NCI-H345 (cell line): ENCODE results near the gene CCIN.

ENCODE experiments used
- DNase-seq: peaks from one replicate; lab custom pipeline; 2025; lab: John Stamatoyannopoulos, UW

The CCIN gene

DNA sequence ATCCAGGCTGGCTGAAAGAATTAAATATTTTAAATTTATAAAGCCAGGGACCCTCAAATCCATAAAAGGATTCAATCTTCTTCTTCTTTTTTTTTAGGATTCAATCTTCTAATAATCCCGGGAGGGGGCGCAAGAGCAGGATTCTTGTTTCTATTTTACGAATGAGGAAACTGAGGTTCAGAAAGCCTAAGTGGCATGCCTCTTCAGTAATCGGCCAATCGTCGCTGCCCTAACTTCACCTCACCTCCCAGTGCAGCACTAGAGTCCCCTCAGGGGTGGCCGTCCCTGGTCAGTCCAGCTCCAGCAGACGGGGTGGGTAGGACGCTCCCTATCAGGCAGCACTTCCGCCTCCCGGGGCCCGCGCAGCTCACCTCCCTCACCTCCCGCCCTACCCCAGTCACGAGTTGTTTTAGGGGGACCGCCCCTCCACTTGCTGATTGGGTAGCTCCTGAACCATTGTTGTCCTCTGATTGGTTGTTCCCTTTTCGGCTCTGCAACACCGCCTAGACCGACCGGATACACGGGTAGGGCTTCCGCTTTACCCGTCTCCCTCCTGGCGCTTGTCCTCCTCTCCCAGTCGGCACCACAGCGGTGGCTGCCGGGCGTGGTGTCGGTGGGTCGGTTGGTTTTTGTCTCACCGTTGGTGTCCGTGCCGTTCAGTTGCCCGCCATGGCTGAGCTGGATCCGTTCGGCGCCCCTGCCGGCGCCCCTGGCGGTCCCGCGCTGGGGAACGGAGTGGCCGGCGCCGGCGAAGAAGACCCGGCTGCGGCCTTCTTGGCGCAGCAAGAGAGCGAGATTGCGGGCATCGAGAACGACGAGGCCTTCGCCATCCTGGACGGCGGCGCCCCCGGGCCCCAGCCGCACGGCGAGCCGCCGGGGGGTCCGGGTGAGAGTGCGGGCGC is 21.5 kb downstream of the CCIN start, which contains the start of gene CLTA:
Gene CLTA (plus strand): TSS at position 534 of the 902 bp plus-strand sequence. CDS start 136 bp downstream, at position 670.
- DNase-seq: peak; percentile 99

DNA sequence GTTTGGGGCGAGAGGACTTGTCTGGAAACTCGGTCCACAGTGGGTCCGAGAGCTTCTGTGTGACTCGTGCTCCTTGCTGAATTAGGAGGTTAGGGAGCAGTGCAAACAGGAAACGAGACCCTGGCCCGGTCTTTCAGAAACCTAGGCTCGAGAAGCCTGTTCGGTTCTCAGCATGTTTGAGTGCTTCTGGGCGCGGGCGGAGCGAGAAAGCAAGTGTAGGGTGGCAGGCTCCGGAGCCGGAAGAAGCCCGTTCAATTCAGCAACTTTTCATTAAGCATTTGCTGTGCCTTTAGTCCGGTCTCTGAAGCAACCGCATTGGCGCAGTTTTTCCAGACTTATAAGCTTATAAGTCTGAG is 22.1 kb downstream of the CCIN start:
- peak; percentile 29 for DNase-seq

DNA sequence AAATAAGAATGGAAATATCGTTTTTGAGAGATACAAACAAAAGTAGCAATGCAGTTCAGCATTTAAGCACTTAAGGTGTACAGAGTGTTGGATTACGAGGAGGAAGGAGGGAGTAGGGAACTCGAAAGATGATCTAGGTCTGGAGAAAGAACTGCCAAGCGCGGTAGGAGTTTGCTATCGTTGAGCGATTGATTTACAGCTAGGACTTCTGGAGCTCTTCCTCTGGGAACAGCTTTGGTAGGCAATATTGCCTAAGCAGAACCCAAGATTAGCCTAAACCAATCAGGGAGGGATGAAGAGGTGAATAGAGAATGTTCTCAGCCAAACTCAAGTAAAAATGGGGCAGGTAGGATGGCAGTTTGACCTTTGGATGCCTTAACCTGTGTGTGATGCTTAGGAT is 22.5 kb downstream of the CCIN start:
- no peak for DNase-seq

DNA sequence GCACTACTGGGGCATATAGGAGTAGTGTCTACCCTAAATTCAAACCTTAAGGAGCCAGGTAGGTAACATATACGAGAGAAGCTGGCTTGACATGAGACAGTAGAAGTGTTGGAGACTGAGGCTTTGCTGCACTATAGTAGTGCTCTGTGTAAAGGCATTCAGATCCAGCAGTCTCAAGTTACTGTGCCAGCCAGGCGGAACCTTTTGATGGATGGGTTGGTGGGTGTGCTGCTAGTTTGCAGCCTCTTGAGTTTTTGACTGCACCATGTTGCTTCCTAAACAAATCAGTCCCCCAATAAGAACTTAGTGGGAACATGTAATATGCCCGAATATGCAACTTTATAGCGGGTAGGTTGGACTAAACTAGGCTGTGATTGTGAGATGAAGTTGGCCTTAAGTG is 23.0 kb downstream of the CCIN start:
- no peak for DNase-seq

DNA sequence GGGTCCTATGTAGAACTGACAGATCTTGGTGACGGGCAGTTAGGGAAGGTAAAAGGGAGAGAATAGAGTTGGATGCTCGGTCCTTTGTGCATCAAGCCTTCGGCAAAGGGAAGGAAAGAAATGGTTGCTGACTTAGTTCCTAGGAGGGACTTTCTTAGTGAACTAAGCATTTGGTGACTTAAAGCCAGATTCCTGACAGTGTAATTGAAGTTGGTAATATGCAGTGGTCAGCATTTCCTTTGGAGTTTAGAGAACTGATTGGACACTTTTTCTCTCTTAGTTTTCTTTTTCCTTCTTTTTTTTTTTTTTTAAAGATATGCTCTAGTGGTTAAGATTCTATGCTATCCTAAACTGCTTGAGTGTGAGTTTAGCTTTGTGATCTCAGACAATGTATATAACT is 23.8 kb downstream of the CCIN start:
- DNase-seq: no peak

DNA sequence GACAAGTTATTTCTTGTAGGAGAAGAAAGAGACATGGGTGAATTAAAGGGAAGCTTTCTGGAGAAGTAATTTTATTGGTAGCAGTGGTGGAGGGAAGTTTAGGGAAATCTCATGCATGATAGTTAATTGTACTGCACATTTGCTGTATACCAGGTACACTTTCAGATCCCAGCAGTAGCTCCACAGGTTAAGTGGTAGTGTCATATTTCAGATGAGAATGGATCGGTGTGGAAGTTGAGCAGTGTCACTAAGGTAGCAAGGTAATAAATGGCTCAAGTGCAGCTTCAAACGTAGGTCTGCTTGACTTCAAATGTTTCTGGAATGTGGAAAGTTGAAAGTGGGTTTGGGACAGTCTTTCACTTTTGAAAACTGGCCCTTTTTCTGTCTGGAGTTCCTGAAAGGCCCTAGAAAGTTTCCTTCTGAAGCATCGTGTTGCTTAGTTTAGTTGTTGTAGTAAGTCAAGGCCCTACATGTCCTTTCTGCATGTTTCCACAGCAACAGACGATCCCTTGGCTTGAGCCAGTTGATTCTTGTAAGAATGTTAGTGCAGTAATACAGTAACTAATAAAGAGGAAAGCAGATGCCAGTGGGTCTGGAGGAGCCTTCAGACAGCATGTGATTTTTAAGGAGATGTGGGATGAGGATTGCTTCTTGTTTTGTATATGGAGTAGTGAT is 25.3 kb downstream of the CCIN start:
- no peak for DNase-seq

DNA sequence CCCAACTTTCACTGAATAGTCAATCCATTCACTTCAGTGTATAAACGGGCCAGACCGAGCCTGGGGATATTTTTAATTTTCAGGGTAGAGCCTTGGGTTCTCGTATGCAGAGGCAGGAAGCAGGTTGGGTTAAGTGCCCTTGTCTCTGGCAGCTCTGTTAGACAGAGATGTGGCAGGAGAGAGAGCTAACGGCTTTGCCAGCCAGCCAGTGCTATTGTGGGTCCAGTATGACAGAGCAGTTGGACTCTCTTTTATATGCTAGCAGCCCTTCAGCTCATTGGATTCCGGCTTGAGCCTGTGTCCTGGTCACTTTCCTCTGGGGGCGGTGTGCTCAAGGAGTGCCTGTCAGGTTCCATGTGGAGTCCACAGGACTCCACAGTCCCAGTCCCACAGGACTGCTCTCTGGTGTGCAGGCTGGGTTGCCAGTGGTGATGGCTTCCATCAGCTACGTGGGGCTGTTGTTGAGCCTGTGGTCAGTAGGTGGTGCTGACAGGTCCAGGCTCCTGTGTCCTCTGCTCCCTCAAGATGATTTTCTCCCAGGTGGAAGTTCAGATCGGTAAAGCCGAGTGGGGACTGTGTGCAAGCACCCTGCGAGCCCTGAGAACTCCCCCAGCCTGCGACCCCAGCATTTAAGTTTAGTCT is 35.8 kb downstream of the CCIN start:
- no peak for DNase-seq

DNA sequence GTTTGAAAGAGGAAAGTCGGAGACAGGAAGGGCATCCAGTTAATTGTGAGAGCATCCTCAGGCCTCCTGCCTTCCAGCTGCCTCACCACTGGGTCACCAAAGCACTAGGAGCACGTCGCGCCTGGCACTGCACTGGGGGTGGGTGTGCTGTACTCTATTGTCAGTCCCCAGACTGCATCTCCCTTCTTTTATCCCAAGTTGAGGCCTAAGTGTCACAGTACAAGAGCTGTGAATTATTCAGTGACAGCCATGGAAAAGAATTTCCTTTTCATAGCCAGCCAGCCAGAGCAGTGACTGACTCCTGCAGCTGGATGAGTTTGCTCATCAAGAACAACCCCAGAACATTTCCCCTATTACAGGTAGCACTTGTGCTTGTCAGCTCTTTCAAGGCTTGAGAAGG is 37.8 kb downstream of the CCIN start:
- DNase-seq: no peak

DNA sequence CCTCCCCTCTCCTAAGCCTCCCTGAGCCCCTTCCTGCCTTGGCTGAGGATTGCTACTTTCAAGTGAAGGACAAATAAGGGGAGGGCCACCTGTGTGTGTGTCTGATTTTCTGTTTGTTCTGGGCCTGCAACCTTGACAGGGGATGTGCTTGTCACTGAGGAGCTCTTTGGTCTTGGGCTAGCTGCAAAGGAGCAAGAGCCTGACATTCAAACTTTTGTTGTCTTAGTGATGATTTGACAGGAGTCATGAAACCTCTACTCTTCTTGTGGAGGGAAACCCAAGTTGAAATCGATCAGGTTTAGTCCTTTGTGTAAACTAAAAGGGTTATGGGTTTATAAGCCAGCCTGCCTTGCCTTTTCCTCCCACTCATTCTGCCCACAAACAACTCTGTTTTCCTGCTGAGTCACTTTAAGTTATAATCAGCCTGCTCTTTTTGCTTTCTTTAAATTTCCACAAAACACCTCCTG is 38.4 kb downstream of the CCIN start:
- no peak for DNase-seq

DNA sequence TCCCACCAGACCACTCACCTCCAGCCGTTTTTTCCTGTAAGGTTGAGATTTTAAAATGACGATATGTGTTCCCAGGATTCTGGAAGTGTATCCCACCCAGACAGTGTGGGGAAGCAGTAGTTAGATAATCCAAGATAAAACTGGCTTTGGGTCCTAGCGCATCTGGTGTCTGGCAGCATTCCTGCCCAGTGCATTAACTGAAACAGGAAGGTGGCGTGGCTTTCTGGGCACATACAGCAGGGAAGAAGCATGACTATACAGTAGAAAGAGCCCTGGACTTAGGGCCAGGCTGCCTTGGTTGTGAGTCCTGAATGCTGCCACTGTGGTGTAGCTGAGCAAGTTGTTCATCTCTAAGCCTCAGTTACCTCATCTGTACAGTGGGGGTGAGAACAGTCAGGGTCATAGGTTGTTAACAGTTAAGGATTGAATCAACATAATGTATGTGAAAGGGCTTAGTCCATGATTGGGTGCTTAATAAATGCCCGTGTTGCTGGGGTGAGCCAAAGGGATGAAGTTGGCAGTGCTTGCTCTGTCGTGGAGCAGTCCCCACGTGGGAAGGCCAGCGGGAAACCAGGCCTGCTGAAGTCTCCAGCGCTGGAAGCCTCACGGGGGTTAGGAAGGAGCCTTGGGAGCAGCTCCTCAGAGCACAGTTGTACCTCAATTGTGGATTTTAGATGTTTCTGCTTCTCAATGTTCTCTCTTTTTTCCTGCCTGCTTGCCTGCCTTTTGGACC is 39.5 kb downstream of the CCIN start:
- DNase-seq: no peak

DNA sequence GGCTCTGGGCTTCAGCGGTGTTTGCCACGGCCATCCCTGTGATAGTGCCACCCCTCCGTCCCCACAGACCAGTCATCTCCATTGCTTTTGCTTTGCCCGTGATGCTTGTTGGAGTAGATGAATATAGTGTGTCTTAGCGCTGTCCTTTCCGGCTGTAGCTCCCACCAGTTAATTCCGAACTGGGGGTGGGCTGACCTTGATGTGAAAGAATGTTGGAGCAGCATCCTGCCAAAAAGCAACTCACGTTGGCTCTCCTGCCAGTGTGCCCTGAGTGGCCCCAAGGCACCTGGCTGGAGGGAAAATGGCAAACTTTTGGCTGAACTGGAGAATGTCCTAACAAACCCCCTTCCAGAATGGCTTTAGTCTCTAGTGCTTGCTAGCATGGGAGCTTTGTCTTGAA is 41.5 kb downstream of the CCIN start:
- DNase-seq: no peak

DNA sequence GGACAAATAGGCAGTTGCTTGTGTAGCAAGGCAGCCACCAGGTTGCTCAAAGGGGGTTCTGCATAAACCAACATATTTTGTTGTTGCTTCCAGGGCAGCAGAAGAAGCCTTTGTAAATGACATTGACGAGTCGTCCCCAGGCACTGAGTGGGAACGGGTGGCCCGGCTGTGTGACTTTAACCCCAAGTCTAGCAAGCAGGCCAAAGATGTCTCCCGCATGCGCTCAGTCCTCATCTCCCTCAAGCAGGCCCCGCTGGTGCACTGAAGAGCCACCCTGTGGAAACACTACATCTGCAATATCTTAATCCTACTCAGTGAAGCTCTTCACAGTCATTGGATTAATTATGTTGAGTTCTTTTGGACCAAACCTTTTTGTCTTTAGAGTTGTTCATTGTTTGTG is 42.3 kb downstream of the CCIN start:
- DNase-seq: no peak

DNA sequence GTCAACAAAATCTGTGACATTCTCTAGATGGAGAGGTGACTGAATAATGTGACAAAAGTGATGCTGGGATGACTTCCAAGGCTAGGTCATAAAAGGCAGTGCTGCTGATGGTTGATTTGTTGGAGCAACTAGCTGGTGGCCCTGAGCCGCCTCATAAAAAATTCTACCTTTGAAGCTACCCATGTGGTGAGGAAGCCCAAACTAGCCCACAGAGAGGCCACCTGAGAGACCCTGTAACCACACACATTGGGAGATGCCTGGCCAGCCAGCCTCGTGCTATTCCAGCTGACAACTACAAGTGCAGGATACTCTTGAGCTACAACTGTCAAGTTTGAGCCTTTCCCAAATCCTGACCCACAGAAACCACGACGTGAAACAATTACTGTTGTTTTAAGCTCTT is 44.2 kb downstream of the CCIN start:
- no peak for DNase-seq

DNA sequence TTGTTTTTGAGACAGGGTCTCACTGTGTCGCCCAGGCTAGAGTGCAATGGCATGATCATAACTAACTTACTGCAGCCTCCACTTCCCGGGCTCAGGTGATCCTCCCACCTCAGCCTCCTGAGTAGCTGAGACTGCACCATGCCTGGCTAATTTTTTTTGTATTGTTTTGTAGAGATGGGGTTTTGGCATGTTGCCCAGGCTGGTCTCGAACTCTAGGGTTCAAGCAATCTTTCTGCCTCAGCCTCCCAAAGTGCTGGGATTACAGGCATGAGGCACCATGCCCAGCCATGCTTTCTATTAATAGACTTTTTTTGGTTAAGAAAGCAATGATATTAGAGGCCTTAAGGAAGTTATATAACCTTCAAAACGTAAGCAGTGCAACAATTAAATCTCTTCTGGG is 44.8 kb downstream of the CCIN start:
- DNase-seq: no peak

DNA sequence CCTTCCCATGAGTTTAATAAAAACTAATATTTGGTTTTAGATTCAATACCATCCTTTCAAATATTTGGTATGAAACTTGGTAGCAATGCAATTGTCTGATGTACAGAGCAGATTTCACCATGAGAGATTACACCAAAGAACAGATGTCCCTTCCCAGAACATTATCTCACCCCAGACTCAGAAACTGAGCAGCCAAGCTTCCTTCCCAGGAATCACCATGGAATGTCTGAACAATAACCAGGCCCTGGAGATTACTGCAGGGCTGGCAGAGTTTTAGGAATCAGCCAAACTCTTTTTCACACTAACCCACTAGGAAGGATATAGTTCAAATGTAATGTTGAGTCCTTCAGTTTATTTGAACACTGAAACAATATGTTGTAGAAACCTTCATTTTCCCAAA is 45.4 kb downstream of the CCIN start:
- no peak for DNase-seq

DNA sequence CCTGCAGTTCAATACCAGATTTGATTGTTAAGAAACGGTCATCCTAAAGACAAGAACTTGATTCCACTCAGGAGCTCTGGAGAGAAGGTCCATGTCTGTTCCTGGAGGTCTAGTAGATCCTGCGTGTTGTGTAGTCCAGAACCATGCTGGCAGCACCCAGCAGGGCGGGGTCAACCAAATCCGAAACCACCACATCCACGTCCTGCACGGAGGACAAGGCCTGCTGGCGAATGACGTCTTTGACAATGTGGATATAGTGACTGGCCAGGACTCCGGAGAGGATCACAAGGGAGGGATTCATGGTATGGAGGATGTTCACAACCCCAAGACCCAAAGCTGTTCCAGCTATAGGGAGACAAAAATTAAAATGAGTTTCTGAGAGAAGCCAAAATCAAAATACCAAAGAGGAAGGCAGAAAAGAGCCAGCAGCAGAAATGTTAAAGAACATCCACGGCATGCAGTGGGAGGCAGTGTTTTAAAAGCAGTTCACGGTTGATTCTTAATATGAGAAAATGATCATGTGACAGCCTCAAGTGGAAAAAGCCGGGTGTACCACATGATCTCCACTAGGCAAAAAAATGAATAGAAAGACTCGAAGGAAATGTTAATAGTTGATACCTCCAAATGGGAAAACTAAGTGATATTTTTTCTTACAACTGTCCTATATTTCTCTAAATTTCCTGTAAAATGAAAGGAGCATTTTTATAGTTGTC is 48.2 kb downstream of the CCIN start:
- DNase-seq: no peak

DNA sequence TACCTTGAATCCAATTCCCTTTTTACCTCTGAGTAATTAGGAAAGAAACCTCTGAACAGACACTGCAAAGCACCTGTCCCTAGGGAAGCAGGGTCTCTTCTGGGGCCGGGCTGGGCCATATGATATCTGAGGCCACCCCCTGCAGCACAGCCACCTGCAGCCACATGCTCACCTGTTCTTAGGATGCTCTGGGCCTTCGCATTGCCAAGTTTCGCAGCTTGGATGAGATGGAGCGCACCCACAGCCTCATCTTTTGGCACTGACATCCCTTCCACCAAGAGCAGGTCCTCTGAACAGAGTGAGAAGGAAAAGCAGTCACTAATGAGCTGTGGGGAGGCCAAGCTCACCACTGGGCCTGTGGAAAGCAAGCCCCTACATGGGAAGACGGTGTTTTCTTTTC is 48.8 kb downstream of the CCIN start:
- peak; percentile 16 for DNase-seq

DNA sequence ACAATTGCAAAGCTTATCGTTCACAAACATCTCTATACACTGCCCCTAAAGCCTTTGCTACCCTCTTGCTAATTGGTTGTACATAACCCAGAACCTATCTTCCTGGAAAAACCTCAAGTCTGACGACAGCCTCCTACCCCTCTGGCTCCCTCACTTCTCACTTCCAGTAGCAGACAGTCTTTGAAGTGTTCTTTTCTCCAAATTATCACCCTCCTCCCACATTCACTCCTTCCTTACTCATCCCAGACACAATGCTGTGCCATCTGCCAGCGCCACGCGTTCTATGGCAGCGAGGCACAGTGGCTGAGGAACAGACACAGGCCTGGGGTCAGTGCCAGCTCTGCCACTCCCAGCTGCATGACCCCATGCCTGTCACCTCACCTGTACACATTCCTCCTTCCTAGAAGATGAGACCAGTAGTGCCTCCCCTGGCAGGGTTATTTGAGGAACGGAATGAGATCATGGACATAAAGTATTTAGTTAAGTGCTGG is 49.3 kb downstream of the CCIN start:
- DNase-seq: no peak
